IPS-NIHi7 (cell line): Measurements from ENCODE around the gene N4BP2L1.
A peak's percentile ranks its signal among the peaks of the same experiment; 100 is the strongest.
"Not testable (repeated sequence)": the region's sequence is repeated elsewhere in the genome, so short reads cannot be mapped to it uniquely, and the experiment has no call there.

ENCODE experiments used
- DNase-seq: peaks from one replicate; pipeline ENCODE4 v3.0.0; 2012; ENCODE audit warnings: mixed read lengths; ENCODE audit errors: extremely low spot score

Gene N4BP2L1

DNA sequence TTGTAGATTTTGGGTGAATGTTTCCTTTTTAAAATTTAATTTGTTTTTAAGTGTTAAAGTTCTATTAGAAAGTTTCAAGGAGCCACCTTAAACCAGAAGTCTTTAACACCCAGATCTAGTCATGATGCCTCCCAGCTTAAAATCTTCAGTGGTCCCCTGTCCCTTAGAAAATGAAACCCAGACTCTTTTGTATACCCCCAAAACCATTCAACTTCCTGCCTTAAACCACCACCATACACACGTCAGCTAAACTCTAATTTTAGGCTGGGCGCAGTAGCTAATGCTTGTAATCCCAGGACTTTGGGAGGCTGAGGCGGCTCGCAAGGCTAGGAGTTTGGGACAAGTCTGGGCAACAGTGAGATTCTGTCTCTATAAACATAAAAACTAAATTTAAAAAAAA is 37.9 kb downstream of the N4BP2L1 start:
- DNase-seq = no peak

GRCh38 chr13:32385410-32385809 is 42.5 kb downstream of the N4BP2L1 start:
- DNase-seq = no peak

DNA sequence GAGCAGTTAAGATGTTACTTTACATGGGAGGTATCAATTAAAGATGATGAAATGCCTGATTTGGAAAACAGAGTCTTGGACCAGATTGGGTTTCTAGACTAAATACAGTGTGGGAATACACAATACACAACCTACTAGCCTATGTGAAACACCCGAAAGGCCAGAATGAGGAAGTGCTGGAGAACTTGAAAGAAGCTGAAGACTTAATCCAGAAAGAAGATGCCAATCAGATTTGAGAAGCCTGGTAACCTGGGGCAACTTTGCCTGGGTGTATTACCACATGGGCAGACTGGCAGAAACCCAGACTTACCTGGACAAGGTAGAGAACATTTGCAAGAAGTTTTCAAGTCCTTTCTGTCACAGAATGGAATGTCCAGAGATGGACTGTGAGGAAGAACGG is 43.2 kb downstream of the N4BP2L1 start:
- no peak for DNase-seq

DNA sequence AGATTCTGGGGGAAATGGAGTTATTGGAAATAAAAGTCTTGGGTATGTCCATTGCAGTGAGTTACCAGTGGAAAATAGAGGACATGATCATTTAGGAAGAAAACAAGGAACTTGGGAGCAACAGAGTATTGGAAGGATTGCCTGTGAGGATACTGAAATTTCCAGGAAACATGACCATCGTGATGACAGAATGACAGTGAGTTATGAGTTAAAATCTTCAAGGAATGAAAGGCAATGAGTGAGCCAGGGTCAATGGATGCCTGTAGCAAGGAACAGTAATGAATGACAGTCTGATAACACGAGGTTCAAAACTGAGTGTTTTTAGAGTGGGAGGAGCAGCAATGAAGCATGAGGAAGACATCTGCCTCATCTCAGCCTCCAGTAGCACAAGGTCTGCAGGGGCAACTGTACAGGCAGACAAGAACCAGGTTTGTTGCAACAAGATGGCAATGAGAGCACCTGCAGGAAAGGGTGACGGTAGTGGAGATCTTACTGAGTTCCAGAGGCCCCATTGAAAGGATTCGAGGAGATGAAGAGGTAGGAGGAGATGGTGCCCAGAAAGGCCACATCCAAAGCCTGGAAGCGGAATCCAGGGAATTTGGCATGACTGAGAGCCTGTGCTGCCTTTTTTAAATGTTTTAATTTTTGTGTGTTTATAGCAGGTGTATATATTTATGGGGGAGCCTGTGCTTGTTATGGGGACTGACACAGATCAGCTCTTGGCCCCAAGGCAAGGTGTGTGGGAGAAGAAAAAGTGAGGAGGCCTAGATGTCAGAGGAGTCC is 43.9 kb downstream of the N4BP2L1 start:
- no peak for DNase-seq

DNA sequence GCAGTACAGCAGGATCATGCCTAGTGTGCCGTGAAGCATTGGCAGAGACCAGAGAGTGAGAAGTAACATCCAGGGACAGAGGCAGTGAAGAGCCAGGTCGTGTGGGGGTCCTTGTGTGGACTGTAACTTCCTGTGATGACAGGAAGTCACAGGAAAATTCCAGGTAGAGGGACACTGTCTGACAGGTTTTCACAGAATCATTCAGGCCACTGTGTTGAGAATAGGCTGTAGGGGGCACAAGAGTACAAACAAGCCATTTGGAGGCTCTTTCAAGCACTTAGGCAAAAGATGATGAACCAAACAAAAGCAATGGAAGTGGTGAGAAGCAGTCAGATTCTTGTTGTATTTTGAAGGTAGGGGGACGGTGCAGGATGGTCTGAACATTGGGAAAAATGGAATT is 46.4 kb downstream of the N4BP2L1 start:
- peak; percentile 67 for DNase-seq

GRCh38 chr13:32378012-32378411 is 49.9 kb downstream of the N4BP2L1 start:
- no peak for DNase-seq

DNA sequence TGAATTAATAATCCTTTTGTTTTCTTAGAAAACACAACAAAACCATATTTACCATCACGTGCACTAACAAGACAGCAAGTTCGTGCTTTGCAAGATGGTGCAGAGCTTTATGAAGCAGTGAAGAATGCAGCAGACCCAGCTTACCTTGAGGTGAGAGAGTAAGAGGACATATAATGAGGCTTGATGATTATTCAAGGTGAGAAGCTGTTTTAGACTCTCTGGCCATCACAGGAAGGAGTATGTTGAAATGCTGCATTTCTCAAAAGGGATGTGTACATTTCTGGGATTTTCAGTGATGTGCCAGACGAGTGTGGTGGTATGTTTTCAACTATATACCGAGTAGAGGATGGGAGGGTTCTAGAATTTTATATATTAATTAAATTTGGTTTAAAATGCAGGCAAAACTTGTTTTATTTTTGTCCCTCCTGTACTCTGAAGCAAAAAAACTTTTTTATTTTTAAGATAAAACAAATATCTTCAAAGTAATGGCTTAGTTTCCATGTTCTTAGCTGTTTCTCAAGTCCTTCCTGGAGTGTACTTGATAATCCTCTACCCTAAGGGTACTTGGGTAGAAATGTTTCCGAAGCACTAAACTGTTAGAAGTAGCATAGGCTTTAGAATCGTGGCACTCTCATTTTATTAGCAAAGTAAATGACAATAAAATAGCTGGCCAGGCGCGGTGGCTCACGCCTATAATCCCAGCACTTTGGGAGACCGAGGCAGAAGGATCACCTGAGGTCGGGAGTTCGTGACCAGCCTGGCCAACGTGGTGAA is 51.1 kb downstream of the N4BP2L1 start:
- no peak for DNase-seq

DNA sequence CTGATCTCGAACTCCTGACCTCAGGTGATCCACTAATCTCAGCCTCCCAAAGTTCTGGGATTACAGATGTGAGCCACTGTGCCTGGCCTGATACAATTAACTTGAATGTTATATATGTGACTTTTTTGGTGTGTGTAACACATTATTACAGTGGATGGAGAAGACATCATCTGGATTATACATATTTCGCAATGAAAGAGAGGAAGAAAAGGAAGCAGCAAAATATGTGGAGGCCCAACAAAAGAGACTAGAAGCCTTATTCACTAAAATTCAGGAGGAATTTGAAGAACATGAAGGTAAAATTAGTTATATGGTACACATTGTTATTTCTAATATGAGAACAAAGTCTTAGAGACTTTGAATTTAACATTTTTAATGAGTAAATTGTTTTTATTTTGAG is 57.1 kb downstream of the N4BP2L1 start:
- DNase-seq = no peak

DNA sequence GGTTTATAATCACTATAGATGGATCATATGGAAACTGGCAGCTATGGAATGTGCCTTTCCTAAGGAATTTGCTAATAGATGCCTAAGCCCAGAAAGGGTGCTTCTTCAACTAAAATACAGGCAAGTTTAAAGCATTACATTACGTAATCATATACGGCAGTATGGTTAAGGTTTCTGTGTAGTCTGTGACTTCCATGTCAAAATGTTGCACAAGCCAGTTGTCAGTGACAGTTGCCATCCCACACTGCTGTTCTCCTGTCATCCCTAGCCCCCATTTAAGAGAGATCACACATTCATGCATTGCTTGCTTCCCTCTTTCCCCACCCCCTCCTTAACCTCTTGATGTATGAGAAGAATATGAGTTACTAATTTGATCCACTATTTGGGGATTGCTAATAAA is 65.4 kb downstream of the N4BP2L1 start:
- no peak for DNase-seq

GRCh38 chr13:32355935-32356334 is 72.0 kb downstream of the N4BP2L1 start:
- DNase-seq = not testable (repeated sequence)

GRCh38 chr13:32354040-32354439 is 73.9 kb downstream of the N4BP2L1 start:
- DNase-seq = no peak

DNA sequence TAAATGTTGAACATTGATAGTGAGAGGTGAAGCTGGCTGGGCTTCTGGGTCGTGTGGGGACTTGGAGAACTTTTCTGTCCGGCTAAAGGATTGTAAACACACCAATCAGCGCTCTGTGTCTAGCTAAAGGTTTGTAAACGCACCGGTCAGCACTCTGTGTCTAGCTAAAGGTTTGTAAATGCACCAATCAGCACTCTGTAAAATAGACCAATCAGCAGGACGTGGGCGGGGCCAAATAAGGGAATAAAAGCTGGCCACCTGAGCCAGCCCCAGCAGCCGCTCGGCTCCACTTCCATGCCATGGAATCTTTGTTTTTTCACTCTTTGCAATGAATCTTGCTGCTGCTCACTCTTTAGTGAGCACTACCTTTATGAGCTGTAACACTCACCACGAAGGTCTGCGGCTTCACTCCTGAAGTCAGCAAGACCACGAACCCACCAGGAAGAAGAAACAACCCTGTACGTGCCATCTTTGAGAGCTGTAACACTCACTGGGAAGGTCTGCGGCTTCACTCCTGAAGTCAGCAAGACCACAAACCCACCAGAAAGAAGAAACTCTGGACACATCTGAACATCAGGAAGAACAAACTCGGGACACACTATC is 77.0 kb downstream of the N4BP2L1 start:
- not testable (repeated sequence) for DNase-seq
